A549 (cell line): ENCODE results near the gene SPACDR. TPM values are rescaled to one million over a fixed set of nuclear protein-coding genes. Genes with fewer than 3 reads are reported as not detected.

Source experiments
- ATAC-seq, 2 experiments: fragments of 200-7000 bp in 1 of 2; fragments of >200 bp in 1 of 2; cut with Nextera tagmentation in 1 of 2; cut with Tn5 transposase in 1 of 2; 3 replicates each; pipeline versions ENCODE4 v1.8.0 to v1.9.1; 2018 to 2020; ENCODE audit warnings: mild to moderate bottlenecking in 1 of 2, moderate library complexity in 1 of 2
- CTCF ChIA-PET: fragments of 300-600 bp; sonication (Branson Sonifier 250); formaldehyde crosslinking; extraction: SDS; loops from one replicate; lab custom pipeline; 2021; ENCODE audit warnings: antibody characterized with exemption, inconsistent platforms; lab: Yijun Ruan, JAX
- POLR2A ChIA-PET: fragments of 350-600 bp; formaldehyde crosslinking; extraction: SDS; loops from one replicate; lab custom pipeline; 2021; ENCODE audit warnings: antibody characterized with exemption, inconsistent platforms; lab: Yijun Ruan, JAX
- DNase-seq, 2 experiments: peaks; one replicate each; pipeline versions ENCODE4 v3.0.0 to v3.0.0-alpha.2; 2011 to 2016; ENCODE audit warnings: low read depth in 1 of 2, low spot score in 1 of 2
- FAIRE-seq: peaks from 2 replicates; lab custom pipeline; 2011; peaks lifted over from hg19 to GRCh38; lab: Jason Lieb, UNC
- H3K27ac ChIP-seq, 2 experiments: fragments of >200 bp; sonication (Bioruptor Twin); formaldehyde crosslinking; 3 replicates each; pipeline ENCODE4 v1.5.1; 2016 to 2017
- H3K4me1 ChIP-seq: fragments of >200 bp; sonication (Bioruptor Twin); formaldehyde crosslinking; 3 replicates; pipeline ENCODE4 v1.6.1; 2016
- H3K4me2 ChIP-seq: fragments of >200 bp; sonication (Bioruptor Twin); formaldehyde crosslinking; 3 replicates; pipeline ENCODE4 v1.6.1; 2016
- H3K4me3 ChIP-seq: fragments of >200 bp; sonication (Bioruptor Twin); formaldehyde crosslinking; 3 replicates; pipeline ENCODE4 v1.5.1; 2016
- H3K9me3 ChIP-seq: fragments of >200 bp; sonication (Bioruptor Twin); formaldehyde crosslinking; 3 replicates; pipeline ENCODE4 v1.6.1; 2016
- ATOH8 ChIP-seq: fragments of 250-450 bp; sonication (Bioruptor Pico); IDR thresholded peaks from 2 replicates; pipeline ENCODE4 v1.5.0; 2020; ENCODE audit warnings: low read depth, mild to moderate bottlenecking, moderate library complexity
- CBX2 ChIP-seq: fragments of 200-600 bp; sonication (generic); IDR thresholded peaks from 2 replicates; pipeline ENCODE4 v1.6.1; 2016; ENCODE audit warnings: low read depth, mild to moderate bottlenecking, borderline replicate concordance
- E2F6 ChIP-seq: IDR thresholded peaks from 2 replicates; pipeline ENCODE4 v1.6.1; 2012; ENCODE audit warnings: low read depth, borderline replicate concordance
- EHF ChIP-seq: fragments of 250-450 bp; sonication (Bioruptor Pico); IDR thresholded peaks from 2 replicates; pipeline ENCODE4 v1.5.0; 2020; ENCODE audit warnings: mild to moderate bottlenecking
- EHMT2 ChIP-seq: fragments of 200-600 bp; sonication (generic); IDR thresholded peaks from 2 replicates; pipeline ENCODE4 v1.6.1; 2016; ENCODE audit warnings: antibody characterized with exemption, low read depth, mild to moderate bottlenecking, moderate library complexity
- EP300 ChIP-seq, 2 experiments: fragments of >200 bp; sonication (Bioruptor Twin); formaldehyde crosslinking; IDR thresholded peaks; 2 replicates in 1 of 2; 3 replicates in 1 of 2; pipeline ENCODE4 v1.6.1; 2016 to 2017
- FOXS1 ChIP-seq: fragments of 250-450 bp; sonication (Bioruptor Pico); IDR thresholded peaks from 2 replicates; pipeline ENCODE4 v1.5.0; 2020; ENCODE audit warnings: mild to moderate bottlenecking, moderate library complexity
- GATA3 ChIP-seq: IDR thresholded peaks from 2 replicates; pipeline ENCODE4 v1.6.1; 2012; ENCODE audit warnings: borderline replicate concordance
- HMGXB4 ChIP-seq: fragments of 250-450 bp; sonication (Bioruptor Pico); IDR thresholded peaks from 2 replicates; pipeline ENCODE4 v1.5.0; 2021; ENCODE audit warnings: mild to moderate bottlenecking, moderate library complexity, borderline replicate concordance
- HOXB5 ChIP-seq: fragments of 250-450 bp; sonication (Bioruptor Pico); IDR thresholded peaks from 2 replicates; pipeline ENCODE4 v1.5.0; 2020; ENCODE audit warnings: mild to moderate bottlenecking, moderate library complexity
- MAFK ChIP-seq: fragments of 450-650 bp; IDR thresholded peaks from 2 replicates; pipeline ENCODE4 v1.6.1; 2014; ENCODE audit not compliant: partially characterized antibody
- MAZ ChIP-seq: fragments of 150-350 bp; IDR thresholded peaks from 2 replicates; pipeline ENCODE4 v1.6.1; 2014; ENCODE audit warnings: antibody characterized with exemption, low read depth, low read length, borderline replicate concordance
- NR3C1 ChIP-seq: fragments of >200 bp; sonication (Bioruptor Twin); formaldehyde crosslinking; IDR thresholded peaks from 3 replicates; pipeline ENCODE4 v1.6.1; 2017
- PBX3 ChIP-seq: IDR thresholded peaks from 2 replicates; pipeline ENCODE4 v1.6.1; 2012
- PHF8 ChIP-seq: fragments of 200-600 bp; sonication (generic); IDR thresholded peaks from 2 replicates; pipeline ENCODE4 v1.6.1; 2016; ENCODE audit warnings: low read depth, mild to moderate bottlenecking, antibody characterized with exemption, moderate library complexity, borderline replicate concordance
- POLR2AphosphoS2 ChIP-seq: conservative IDR thresholded peaks from 2 replicates; pipeline ENCODE4 v1.6.1; 2012; ENCODE audit warnings: low read length, improper control_type of control experiment, inconsistent platforms
- SMC3 ChIP-seq: fragments of >200 bp; sonication (Bioruptor Twin); formaldehyde crosslinking; IDR thresholded peaks from 3 replicates; pipeline ENCODE4 v1.6.1; 2018; ENCODE audit warnings: inconsistent platforms
- ZC3H11A ChIP-seq: fragments of 450-650 bp; IDR thresholded peaks from 2 replicates; pipeline ENCODE4 v1.6.1; 2014; ENCODE audit warnings: antibody characterized with exemption, mild to moderate bottlenecking
- ZNF302 ChIP-seq: fragments of 250-450 bp; sonication (Bioruptor Pico); IDR thresholded peaks from 2 replicates; pipeline ENCODE4 v1.9.0; 2021; ENCODE audit warnings: inconsistent platforms, mild to moderate bottlenecking, moderate library complexity
- WGBS: methylation state at CpG from one replicate; pipeline ENCODE4 v1.1.6; 2017; ENCODE audit errors: missing lambda C conversion rate; 5-methylcytosine and 5-hydroxymethylcytosine counted together
- polyA plus RNA-seq, 4 experiments: library from polyadenylated mRNA; depleted of rRNA in 3 of 4; stranded (reverse); fragments of >200 nt; fragmentation: RNase III in 1 of 4; extraction: RNeasy Plus Mini Kit Qiagen cat#74134 plus additional on column Dnase treatment in 1 of 4; gene quantifications; 2 replicates in 3 of 4; 3 replicates in 1 of 4; pipeline ENCODE4 v1.2.3, GENCODE V29; 2011 to 2017

Gene SPACDR
- polyA plus RNA-seq, 2 of the 4 experiments (the other 2 are of a cell fraction): 0.17 to 0.34 TPM

GRCh38 chr7:100493476-100494264, 29.6 kb upstream of the SPACDR start (continued):
- TF ChIP-seq PHF8 (no peak), EHF (CRISPR knock-in tag) (no peak), MAZ (no peak), EP300 (IDR thresholded peaks at IDR 0.05) (no peak), EHMT2 (no peak), ATOH8 (CRISPR knock-in tag) (no peak)

- CTCF ChIA-PET: interaction anchor here (0.6 to 2.5 kb wide), 4 partner anchors 10 to 71 kb away, joined by 5 to 12 read pairs (median 6); no protein-coding TSS in a partner anchor
- H3K4me2 ChIP-seq: no peak overlapping the region
Measured at GRCh38 chr7:100492738-100493475, 28.8 kb upstream of the SPACDR start.

GRCh38 chr7:100491192-100491578, 27.1 kb upstream of the SPACDR start:
- ATAC-seq (no peak), DNase-seq (no peak), FAIRE-seq (no peak)
- Histone ChIP-seq H3K9me3 (no peaks in the 10 kb centered on the region), H3K4me3 (no peak overlapping the region), H3K4me1 (peaks cover 9% of the 10 kb centered on the region; the same call in 2 of the 3 replicates), H3K27ac (no peak overlapping the region), H3K4me2 (no peak overlapping the region)
- TF ChIP-seq HMGXB4 (CRISPR knock-in tag) (no peak), PBX3 (no peak), POLR2AphosphoS2 (no peak), E2F6 (no peak), SMC3 (no peak), ZNF302 (no peak)
- WGBS: 78% methylated on average over 5 of the region's 5 CpGs
- POLR2A ChIA-PET: no interaction called here
- CTCF ChIA-PET: interaction anchor here (1.7 to 3.9 kb wide), 2 partner anchors 9 to 69 kb away, joined by 5 to 22 read pairs; no protein-coding TSS in a partner anchor

More at GRCh38 chr7:100492738-100493475, 28.8 kb upstream of the SPACDR start:
- POLR2A ChIA-PET: no interaction called here
- FAIRE-seq: no peak
- Histone ChIP-seq H3K9me3 (no peaks in the 10 kb centered on the region), H3K4me1 (no peaks in the 10 kb centered on the region), H3K4me3 (no peak overlapping the region), H3K27ac (no peak overlapping the region)
- DNase-seq: no peak
- no peak for ATAC-seq
- WGBS: 76% methylated on average over 5 of the region's 5 CpGs
- TF ChIP-seq EHMT2: no peak
- TF ChIP-seq MAFK: no peak
- TF ChIP-seq ZC3H11A: no peak
- TF ChIP-seq FOXS1 (CRISPR knock-in tag): no peak
- TF ChIP-seq NR3C1: no peak
- no peak for TF ChIP-seq GATA3
- TF ChIP-seq HOXB5 (CRISPR knock-in tag): no peak
- no peak for TF ChIP-seq CBX2
